ENCODE results near the gene S100Z. TPM values are rescaled to one million over a fixed set of nuclear protein-coding genes. Genes with fewer than 3 reads are reported as not detected.

S100Z gene
- total and polyA plus RNA-seq, 7 donors, result 0.25 to 0.69 (median 0.60) TPM; not detected in 4

DNA sequence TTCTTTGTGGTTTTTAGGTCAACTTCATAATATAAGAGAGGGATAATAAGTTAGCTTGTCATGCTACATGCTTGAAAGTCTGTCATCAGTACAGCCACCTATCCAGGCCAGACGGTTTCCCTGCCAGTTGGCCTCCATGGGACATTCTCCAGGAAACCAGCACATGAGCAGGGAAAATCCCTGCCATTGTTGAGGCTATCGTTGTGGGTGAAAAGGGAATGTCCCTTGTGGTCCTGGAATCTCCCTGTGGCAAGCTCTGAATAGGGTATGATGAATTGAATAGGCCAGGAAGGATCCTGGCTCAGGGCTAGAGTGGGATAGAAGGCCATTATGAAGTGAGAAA is 18.7 kb upstream of the S100Z start:
- no peaks in the 10 kb centered on the region for H3K36me3 ChIP-seq
- H3K27ac ChIP-seq, result no peak overlapping the region
- intact Hi-C loops (cut with DNase I), result no loop called here
- no peak for DNase-seq
- H3K4me3 ChIP-seq, result no peak overlapping the region
- TF ChIP-seq POLR2A (IDR thresholded peaks at IDR 0.05), result no peak
- no peak for TF ChIP-seq EP300 (IDR thresholded peaks at IDR 0.05)
- TF ChIP-seq, protein P1, sequence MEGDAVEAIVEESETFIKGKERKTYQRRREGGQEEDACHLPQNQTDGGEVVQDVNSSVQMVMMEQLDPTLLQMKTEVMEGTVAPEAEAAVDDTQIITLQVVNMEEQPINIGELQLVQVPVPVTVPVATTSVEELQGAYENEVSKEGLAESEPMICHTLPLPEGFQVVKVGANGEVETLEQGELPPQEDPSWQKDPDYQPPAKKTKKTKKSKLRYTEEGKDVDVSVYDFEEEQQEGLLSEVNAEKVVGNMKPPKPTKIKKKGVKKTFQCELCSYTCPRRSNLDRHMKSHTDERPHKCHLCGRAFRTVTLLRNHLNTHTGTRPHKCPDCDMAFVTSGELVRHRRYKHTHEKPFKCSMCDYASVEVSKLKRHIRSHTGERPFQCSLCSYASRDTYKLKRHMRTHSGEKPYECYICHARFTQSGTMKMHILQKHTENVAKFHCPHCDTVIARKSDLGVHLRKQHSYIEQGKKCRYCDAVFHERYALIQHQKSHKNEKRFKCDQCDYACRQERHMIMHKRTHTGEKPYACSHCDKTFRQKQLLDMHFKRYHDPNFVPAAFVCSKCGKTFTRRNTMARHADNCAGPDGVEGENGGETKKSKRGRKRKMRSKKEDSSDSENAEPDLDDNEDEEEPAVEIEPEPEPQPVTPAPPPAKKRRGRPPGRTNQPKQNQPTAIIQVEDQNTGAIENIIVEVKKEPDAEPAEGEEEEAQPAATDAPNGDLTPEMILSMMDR (IDR thresholded peaks at IDR 0.05), result no peak
- no peak for TF ChIP-seq POLR2AphosphoS5 (IDR thresholded peaks at IDR 0.05)
- WGBS, 2 donors, result 20 to 39% methylated on average over 2 of the region's 2 CpGs
- no peaks in the 10 kb centered on the region for H3K9me3 ChIP-seq
- H3K27me3 ChIP-seq, result no peaks in the 10 kb centered on the region
- no peaks in the 10 kb centered on the region for H3K4me1 ChIP-seq

DNA sequence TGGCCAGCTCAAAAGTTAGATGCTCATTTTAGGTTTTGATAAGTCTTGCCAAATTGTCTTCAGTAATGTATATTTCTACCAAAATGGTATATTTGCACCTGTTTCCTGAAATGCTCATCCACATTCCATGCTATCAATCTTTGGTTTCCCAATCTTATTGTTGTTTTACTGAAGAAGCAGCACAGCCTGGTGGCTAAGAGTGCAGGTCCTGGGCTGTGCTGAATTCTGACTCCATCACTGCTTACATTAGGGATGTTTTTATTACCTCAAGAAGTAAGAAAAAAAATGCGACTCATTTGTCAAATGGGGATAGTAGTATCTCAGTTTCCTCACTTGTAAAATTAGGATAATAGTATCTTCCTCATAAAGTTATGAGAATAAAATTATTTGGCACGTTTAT is 13.6 kb upstream of the S100Z start:
- Histone ChIP-seq H3K4me3 (no peak overlapping the region), H3K27ac (no peak overlapping the region), H3K27me3 (no peaks in the 10 kb centered on the region), H3K36me3 (no peaks in the 10 kb centered on the region), H3K9me3 (no peaks in the 10 kb centered on the region), H3K4me1 (no peaks in the 10 kb centered on the region)
- no peak for DNase-seq
- TF ChIP-seq POLR2A (IDR thresholded peaks at IDR 0.05) (no peak), EP300 (IDR thresholded peaks at IDR 0.05) (no peak), POLR2AphosphoS5 (IDR thresholded peaks at IDR 0.05) (no peak)
- TF ChIP-seq, protein P1 (IDR thresholded peaks at IDR 0.05), result no peak
- WGBS, 2 donors, result 66 to 80% methylated on average over 2 of the region's 2 CpGs
- intact Hi-C loops (cut with DNase I), result no loop called here

DNA sequence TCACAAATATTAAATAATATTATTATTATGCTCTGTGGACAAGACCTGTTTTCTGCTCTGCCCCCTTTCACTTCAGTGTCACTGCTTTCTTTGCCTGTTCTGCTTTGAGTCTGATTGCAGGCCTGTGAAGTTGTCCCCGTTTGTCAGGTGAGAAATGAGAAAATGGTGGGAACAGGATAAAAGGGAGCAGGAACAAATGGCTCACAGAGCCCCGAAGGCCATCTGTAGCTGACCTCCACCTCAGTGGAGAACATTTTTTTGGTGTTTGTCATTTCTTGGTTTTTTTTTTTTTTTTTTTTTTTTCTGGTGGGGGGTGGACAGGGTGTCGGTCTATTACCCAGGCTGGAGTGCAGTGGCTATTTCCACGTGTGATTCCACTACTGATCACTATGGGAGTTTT is 13.2 kb upstream of the S100Z start:
- intact Hi-C loops (cut with DNase I), result no loop called here
- H3K4me3 ChIP-seq, result no peak overlapping the region
- 73 to 86% methylated on average over 4 of the region's 4 CpGs for WGBS, 2 donors

DNA sequence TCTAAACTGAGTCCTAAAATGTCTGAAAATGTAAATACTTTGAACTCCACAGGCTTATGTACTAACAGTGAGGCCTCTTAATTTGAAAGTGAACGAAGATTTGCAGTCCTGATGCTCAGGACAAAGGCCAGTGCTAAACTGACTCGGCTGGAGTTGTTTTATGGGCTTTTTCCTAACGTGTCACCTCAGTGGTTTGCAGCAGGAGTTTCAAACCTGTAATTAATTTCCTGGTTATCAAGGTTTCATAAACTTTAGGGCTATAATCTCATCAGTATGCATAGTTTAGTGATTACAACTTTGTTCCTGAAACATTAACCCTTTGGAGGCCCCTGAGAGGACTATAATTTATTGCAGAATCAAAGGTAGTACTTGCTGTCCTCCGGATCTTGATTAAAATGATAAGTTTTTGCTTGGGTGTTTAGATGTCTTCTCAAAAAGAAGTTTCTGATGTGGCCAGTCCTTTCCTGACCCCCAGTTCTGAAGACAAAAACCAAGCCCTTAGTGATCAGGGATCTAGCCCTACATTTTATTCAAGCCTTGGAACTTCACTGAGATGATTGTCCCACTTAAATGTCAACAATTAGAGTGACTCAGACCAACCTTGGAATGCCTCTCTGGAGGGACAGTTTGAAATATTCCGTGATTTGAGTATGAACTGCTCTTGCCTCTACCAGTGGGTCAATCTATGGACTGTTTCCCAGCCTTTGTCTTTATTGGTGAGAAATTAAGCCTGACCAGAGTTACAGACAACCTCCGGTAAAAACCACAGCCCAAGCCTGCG is 11.1 kb upstream of the S100Z start:
- Histone ChIP-seq H3K4me1 (no peaks in the 10 kb centered on the region), H3K9me3 (no peaks in the 10 kb centered on the region), H3K27me3 (no peaks in the 10 kb centered on the region), H3K4me3 (no peak overlapping the region), H3K27ac (no peak overlapping the region), H3K36me3 (no peaks in the 10 kb centered on the region)
- no peak for DNase-seq
- intact Hi-C loops (cut with DNase I), result no loop called here
- TF ChIP-seq POLR2A (IDR thresholded peaks at IDR 0.05), result no peak
- no peak for TF ChIP-seq POLR2AphosphoS5 (IDR thresholded peaks at IDR 0.05)
- TF ChIP-seq, protein P1 (IDR thresholded peaks at IDR 0.05), result no peak
- no peak for TF ChIP-seq EP300 (IDR thresholded peaks at IDR 0.05)
- WGBS, 2 donors, result 18 to 52% methylated on average over 7 of the region's 7 CpGs

More for the DNA sequence above, 13.2 kb upstream of the S100Z start:
- Histone ChIP-seq H3K9me3 (no peaks in the 10 kb centered on the region), H3K27ac (no peak overlapping the region), H3K27me3 (no peaks in the 10 kb centered on the region), H3K4me1 (no peaks in the 10 kb centered on the region), H3K36me3 (no peaks in the 10 kb centered on the region)
- TF ChIP-seq, protein P1 (IDR thresholded peaks at IDR 0.05), result no peak
- TF ChIP-seq POLR2AphosphoS5 (IDR thresholded peaks at IDR 0.05) (no peak), POLR2A (IDR thresholded peaks at IDR 0.05) (no peak), EP300 (IDR thresholded peaks at IDR 0.05) (no peak)
- DNase-seq, result no peak

DNA sequence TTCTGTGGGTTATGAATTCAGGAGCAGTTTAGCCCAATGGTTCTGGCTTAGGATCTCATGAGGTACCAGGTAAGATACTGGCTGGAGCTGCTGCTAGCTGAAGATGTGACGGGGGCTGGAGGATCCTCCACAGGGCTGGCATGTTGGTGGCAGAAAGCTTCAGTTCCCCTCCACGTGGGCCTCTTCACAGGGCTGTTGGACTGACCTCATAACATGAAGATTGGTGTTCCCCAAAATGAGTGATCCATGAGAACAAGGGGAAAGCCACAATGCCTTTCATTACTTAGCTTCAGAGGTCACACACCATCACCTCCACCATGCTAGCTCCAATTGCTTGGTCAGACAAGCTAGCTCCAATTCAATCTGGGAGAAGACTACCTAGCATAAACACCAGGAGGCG is 8.5 kb upstream of the S100Z start:
- DNase-seq, result no peak
- Histone ChIP-seq H3K27ac (no peak overlapping the region), H3K4me3 (no peak overlapping the region), H3K36me3 (no peaks in the 10 kb centered on the region), H3K4me1 (no peaks in the 10 kb centered on the region), H3K27me3 (no peaks in the 10 kb centered on the region), H3K9me3 (no peaks in the 10 kb centered on the region)
- intact Hi-C loops (cut with DNase I), result no loop called here
- TF ChIP-seq, protein P1 (IDR thresholded peaks at IDR 0.05), result no peak
- TF ChIP-seq POLR2AphosphoS5 (IDR thresholded peaks at IDR 0.05), result no peak
- no peak for TF ChIP-seq EP300 (IDR thresholded peaks at IDR 0.05)
- TF ChIP-seq POLR2A (IDR thresholded peaks at IDR 0.05), result no peak
- WGBS, 2 donors, result 77 to 87% methylated on average over 3 of the region's 3 CpGs
